Astrocyte (in vitro differentiated cells and primary cell): ENCODE results near the gene WDR59. TPM values are rescaled to one million over a fixed set of nuclear protein-coding genes. Genes with fewer than 3 reads are reported as not detected.

Experiments
- DNase-seq: peaks from one replicate; pipeline ENCODE4 v3.0.0-alpha.2; 2010; ENCODE audit warnings: low read depth
- FAIRE-seq: peaks from 2 replicates; lab custom pipeline; 2011; peaks lifted over from hg19 to GRCh38; lab: Jason Lieb, UNC
- H2AFZ ChIP-seq: 2 replicates; pipeline ENCODE4 v1.6.0; 2012; ENCODE audit warnings: low read depth, low read length, inconsistent platforms
- H3K27ac ChIP-seq: 2 replicates; pipeline ENCODE4 v1.5.1; 2011; ENCODE audit warnings: low read depth, low read length, inconsistent platforms
- H3K27me3 ChIP-seq: 2 replicates; pipeline ENCODE4 v1.6.0; 2011; ENCODE audit warnings: low read length, inconsistent platforms; ENCODE audit not compliant: insufficient read depth
- H3K36me3 ChIP-seq: 2 replicates; pipeline ENCODE4 v1.5.1; 2011; ENCODE audit warnings: low read length, inconsistent platforms; ENCODE audit not compliant: insufficient read depth
- H3K4me1 ChIP-seq: 2 replicates; pipeline ENCODE4 v1.5.1; 2011; ENCODE audit warnings: low read length, inconsistent platforms; ENCODE audit not compliant: insufficient read depth
- H3K4me2 ChIP-seq: 2 replicates; pipeline ENCODE4 v1.6.0; 2012; ENCODE audit warnings: low read length, inconsistent platforms
- H3K4me3 ChIP-seq: 2 replicates; pipeline ENCODE4 v1.5.1; 2011; ENCODE audit warnings: low read depth, mild to moderate bottlenecking, low read length, inconsistent platforms; ENCODE audit not compliant: insufficient read depth
- H3K79me2 ChIP-seq: 2 replicates; pipeline ENCODE4 v1.6.0; 2012; ENCODE audit warnings: mild to moderate bottlenecking, low read length, inconsistent platforms; ENCODE audit not compliant: insufficient read depth
- H3K9ac ChIP-seq: 2 replicates; pipeline ENCODE4 v1.6.0; 2012; ENCODE audit warnings: mild to moderate bottlenecking, low read length, inconsistent platforms
- H3K9me3 ChIP-seq: 2 replicates; pipeline ENCODE4 v1.5.1; 2012; ENCODE audit warnings: low read depth, mild to moderate bottlenecking, low read length, inconsistent platforms; ENCODE audit not compliant: insufficient read depth
- H4K20me1 ChIP-seq: 2 replicates; pipeline ENCODE4 v1.6.0; 2012; ENCODE audit warnings: low read length, inconsistent platforms; ENCODE audit not compliant: insufficient read depth
- H3K27ac Mint-ChIP-seq: one replicate; pipeline ENCODE4 v1.8.0; 2021; ENCODE audit warnings: mild to moderate bottlenecking, mixed read lengths; ENCODE audit not compliant: unreplicated experiment
- H3K27me3 Mint-ChIP-seq: one replicate; pipeline ENCODE4 v1.8.0; 2021; ENCODE audit warnings: low read depth, mixed read lengths; ENCODE audit not compliant: unreplicated experiment
- H3K36me3 Mint-ChIP-seq: one replicate; pipeline ENCODE4 v1.8.0; 2021; ENCODE audit warnings: low read depth, mixed read lengths; ENCODE audit not compliant: unreplicated experiment
- H3K4me1 Mint-ChIP-seq: one replicate; pipeline ENCODE4 v1.8.0; 2021; ENCODE audit warnings: low read depth, mixed read lengths; ENCODE audit not compliant: unreplicated experiment
- H3K4me3 Mint-ChIP-seq: one replicate; pipeline ENCODE4 v1.8.0; 2021; ENCODE audit warnings: mild to moderate bottlenecking, moderate library complexity, mixed read lengths; ENCODE audit not compliant: unreplicated experiment
- H3K9me3 Mint-ChIP-seq: one replicate; pipeline ENCODE4 v1.8.0; 2021; ENCODE audit warnings: mild to moderate bottlenecking, mixed read lengths; ENCODE audit not compliant: unreplicated experiment
- CTCF ChIP-seq: IDR thresholded peaks from 2 replicates; pipeline ENCODE4 v1.5.1; 2011; ENCODE audit warnings: low read depth, mild to moderate bottlenecking, inconsistent platforms, low read length, moderate library complexity; ENCODE audit not compliant: insufficient read depth
- EZH2 ChIP-seq: IDR thresholded peaks from 2 replicates; pipeline ENCODE4 v1.6.1; 2012; ENCODE audit warnings: mild to moderate bottlenecking, low read length, inconsistent platforms; ENCODE audit not compliant: insufficient read depth
- total RNA-seq: library from RNA; stranded (reverse); gene quantifications from 2 replicates; pipeline ENCODE4 v1.2.1, GENCODE V29; 2021

The WDR59 gene
- total RNA-seq, 1 donor from 2014 or later: 63.8 TPM

DNA sequence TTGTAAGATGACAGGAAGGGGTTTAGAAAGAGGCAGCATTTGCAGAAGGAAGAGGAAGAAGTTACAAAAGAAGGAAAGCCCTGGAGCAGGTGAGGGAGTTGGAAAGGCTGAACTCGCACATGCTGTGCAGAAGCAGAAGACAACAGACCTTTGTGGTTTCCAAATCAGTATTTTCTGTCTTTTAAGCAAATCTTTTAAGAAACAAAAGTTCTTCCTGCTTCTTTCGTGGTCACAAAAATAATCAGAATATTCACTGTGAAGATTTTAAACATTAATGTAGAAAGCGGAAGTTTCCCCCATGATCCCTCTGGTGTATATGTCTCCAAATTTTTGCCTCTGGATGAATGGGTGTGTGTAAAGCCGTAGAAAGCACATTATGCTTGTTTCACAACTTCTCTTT lies 39.7 kb upstream of the WDR59 start:
- FAIRE-seq (no peak), DNase-seq (no peak)
- no peak overlapping the region for H3K4me3 ChIP-seq
- H3K9me3 Mint-ChIP-seq: peaks cover 8% of the 10 kb centered on the region
- no peak overlapping the region for H2AFZ ChIP-seq
- peaks cover 11% of the 10 kb centered on the region for H3K4me1 Mint-ChIP-seq
- no peak overlapping the region for H3K27ac Mint-ChIP-seq
- peaks cover 82% of the 10 kb centered on the region for H3K79me2 ChIP-seq
- H4K20me1 ChIP-seq: peaks cover 24% of the 10 kb centered on the region
- no peaks in the 10 kb centered on the region for H3K27me3 ChIP-seq
- H3K27ac ChIP-seq: no peak overlapping the region
- H3K9me3 ChIP-seq: peaks cover 4% of the 10 kb centered on the region
- peaks cover 6% of the 10 kb centered on the region for H3K36me3 Mint-ChIP-seq
- H3K27me3 Mint-ChIP-seq: no peaks in the 10 kb centered on the region
- H3K4me1 ChIP-seq: peaks cover 19% of the 10 kb centered on the region
- H3K9ac ChIP-seq: no peak overlapping the region
- no peak for TF ChIP-seq EZH2
- TF ChIP-seq CTCF: no peak
- H3K4me3 Mint-ChIP-seq: no peak overlapping the region
- H3K4me2 ChIP-seq: no peak overlapping the region
- H3K36me3 ChIP-seq: no peaks in the 10 kb centered on the region

DNA sequence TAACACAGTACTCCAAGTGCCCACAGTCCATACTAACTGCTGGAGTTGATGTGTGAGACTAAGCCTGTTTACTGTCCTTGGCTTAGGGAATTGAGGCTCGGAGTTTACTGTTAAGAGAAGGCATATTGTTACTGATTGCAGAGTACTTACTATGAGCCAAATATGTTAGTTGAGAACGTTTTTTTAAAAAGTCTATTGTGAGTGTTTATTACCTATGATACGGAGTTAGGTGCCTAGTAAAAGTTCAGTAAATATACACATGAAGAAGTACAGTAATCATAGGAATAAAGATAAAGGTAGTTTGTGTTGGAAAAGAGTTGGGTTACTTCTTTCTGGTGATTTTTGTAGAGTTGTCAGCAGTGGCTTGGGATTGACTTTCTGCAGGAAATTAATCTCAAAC lies 39.3 kb upstream of the WDR59 start:
- Mint-ChIP-seq H3K4me3 (no peak overlapping the region), H3K9me3 (peaks cover 8% of the 10 kb centered on the region), H3K27ac (no peak overlapping the region), H3K36me3 (peaks cover 6% of the 10 kb centered on the region), H3K27me3 (no peaks in the 10 kb centered on the region), H3K4me1 (peaks cover 11% of the 10 kb centered on the region)
- Histone ChIP-seq H2AFZ (no peak overlapping the region), H3K4me1 (peaks cover 20% of the 10 kb centered on the region), H3K9me3 (peaks cover 4% of the 10 kb centered on the region), H3K27me3 (no peaks in the 10 kb centered on the region), H3K36me3 (no peaks in the 10 kb centered on the region), H4K20me1 (peaks cover 24% of the 10 kb centered on the region), H3K79me2 (peaks cover 82% of the 10 kb centered on the region), H3K27ac (no peak overlapping the region), H3K9ac (no peak overlapping the region), H3K4me3 (no peak overlapping the region), H3K4me2 (no peak overlapping the region)
- DNase-seq (no peak), FAIRE-seq (no peak)
- TF ChIP-seq CTCF (no peak), EZH2 (no peak)

- no peak overlapping the region for H3K4me3 Mint-ChIP-seq
- no peak overlapping the region for H3K27ac Mint-ChIP-seq
- H3K27me3 ChIP-seq: no peaks in the 10 kb centered on the region
- H3K9me3 Mint-ChIP-seq: peaks cover 8% of the 10 kb centered on the region
- no peak overlapping the region for H2AFZ ChIP-seq
- H3K79me2 ChIP-seq: peaks cover 84% of the 10 kb centered on the region
- H3K9ac ChIP-seq: peak overlapping the region; percentile 41
- H3K4me1 ChIP-seq: peaks cover 24% of the 10 kb centered on the region
- FAIRE-seq (no peak), DNase-seq (peak; percentile 38)
- H3K36me3 ChIP-seq: no peaks in the 10 kb centered on the region
- peak overlapping the region; percentile 35 for H3K4me2 ChIP-seq
- H3K27ac ChIP-seq: no peak overlapping the region
- peaks cover 6% of the 10 kb centered on the region for H3K36me3 Mint-ChIP-seq
- TF ChIP-seq CTCF (no peak), EZH2 (no peak)
- no peak overlapping the region for H3K4me3 ChIP-seq
- peaks cover 11% of the 10 kb centered on the region for H3K4me1 Mint-ChIP-seq
- H3K9me3 ChIP-seq: peaks cover 4% of the 10 kb centered on the region
- H3K27me3 Mint-ChIP-seq: no peaks in the 10 kb centered on the region
- peaks cover 19% of the 10 kb centered on the region for H4K20me1 ChIP-seq
Measured at GRCh38 chr16:75023009-75023408, 38.1 kb upstream of the WDR59 start.
